HEK293T (cell line): ENCODE results near the gene NANOS1.
"Not testable (repeated sequence)": the region's sequence is repeated elsewhere in the genome, so short reads cannot be mapped to it uniquely, and the experiment has no call there.

ENCODE experiments used
- CTCF ChIA-PET: fragments of 350-600 bp; formaldehyde crosslinking; extraction: SDS; loops from one replicate; lab custom pipeline; 2021; ENCODE audit warnings: antibody characterized with exemption, inconsistent platforms; lab: Yijun Ruan, JAX
- POLR2A ChIA-PET: fragments of 350-600 bp; formaldehyde crosslinking; extraction: SDS; loops from one replicate; lab custom pipeline; 2020; ENCODE audit warnings: antibody characterized with exemption, inconsistent platforms; lab: Yijun Ruan, JAX
- DNase-seq: peaks from one replicate; pipeline ENCODE4 v3.0.0; 2012; ENCODE audit warnings: mixed read lengths; ENCODE audit errors: extremely low spot score
- ARNT ChIP-seq: fragments of 450-650 bp; IDR thresholded peaks from 2 replicates; pipeline ENCODE4 v1.6.1; 2017; ENCODE audit warnings: mild to moderate bottlenecking
- BHLHE40 ChIP-seq: fragments of 450-650 bp; IDR thresholded peaks from 2 replicates; pipeline ENCODE4 v1.6.1; 2016; ENCODE audit warnings: mild to moderate bottlenecking, moderate library complexity, borderline replicate concordance
- CTBP1 ChIP-seq: fragments of 450-650 bp; IDR thresholded peaks from 2 replicates; pipeline ENCODE4 v1.6.1; 2016; ENCODE audit warnings: borderline replicate concordance
- ELF4 ChIP-seq: fragments of 450-650 bp; IDR thresholded peaks from 2 replicates; pipeline ENCODE4 v1.6.1; 2017; ENCODE audit warnings: antibody characterized with exemption
- FOXA1 ChIP-seq: fragments of 450-650 bp; IDR thresholded peaks from 2 replicates; pipeline ENCODE4 v1.6.1; 2016; ENCODE audit warnings: mild to moderate bottlenecking
- FOXK2 ChIP-seq: fragments of 450-650 bp; IDR thresholded peaks from 2 replicates; pipeline ENCODE4 v1.6.1; 2016; ENCODE audit warnings: mild to moderate bottlenecking
- FOXM1 ChIP-seq: fragments of 450-650 bp; IDR thresholded peaks from 2 replicates; pipeline ENCODE4 v1.6.1; 2017; ENCODE audit warnings: mild to moderate bottlenecking, borderline replicate concordance
- HDGF ChIP-seq: fragments of 450-650 bp; IDR thresholded peaks from 2 replicates; pipeline ENCODE4 v1.6.1; 2017; ENCODE audit warnings: antibody characterized with exemption, borderline replicate concordance
- L3MBTL2 ChIP-seq: fragments of 450-650 bp; conservative IDR thresholded peaks from 2 replicates; pipeline ENCODE4 v1.6.1; 2016; ENCODE audit warnings: mild to moderate bottlenecking
- LEF1 ChIP-seq: fragments of 450-650 bp; IDR thresholded peaks from 2 replicates; pipeline ENCODE4 v1.6.1; 2017; ENCODE audit warnings: mild to moderate bottlenecking, borderline replicate concordance
- NFRKB ChIP-seq: fragments of 450-650 bp; IDR thresholded peaks from 2 replicates; pipeline ENCODE4 v1.6.1; 2016; ENCODE audit warnings: mild to moderate bottlenecking, moderate library complexity
- SP1 ChIP-seq: fragments of 450-650 bp; IDR thresholded peaks from 2 replicates; pipeline ENCODE4 v1.6.1; 2017
- SUZ12 ChIP-seq: fragments of 450-650 bp; IDR thresholded peaks from 2 replicates; pipeline ENCODE4 v1.6.1; 2016; ENCODE audit warnings: mild to moderate bottlenecking
- TARDBP ChIP-seq: fragments of 450-650 bp; IDR thresholded peaks from 2 replicates; pipeline ENCODE4 v1.6.1; 2016
- ZNF384 ChIP-seq: fragments of 450-650 bp; IDR thresholded peaks from 2 replicates; pipeline ENCODE4 v1.6.1; 2016
- TF ChIP-seq, protein P1 (sequence below): fragments of 450-650 bp; IDR thresholded peaks from 2 replicates; pipeline ENCODE4 v1.6.1; 2016

NANOS1 gene

DNA sequence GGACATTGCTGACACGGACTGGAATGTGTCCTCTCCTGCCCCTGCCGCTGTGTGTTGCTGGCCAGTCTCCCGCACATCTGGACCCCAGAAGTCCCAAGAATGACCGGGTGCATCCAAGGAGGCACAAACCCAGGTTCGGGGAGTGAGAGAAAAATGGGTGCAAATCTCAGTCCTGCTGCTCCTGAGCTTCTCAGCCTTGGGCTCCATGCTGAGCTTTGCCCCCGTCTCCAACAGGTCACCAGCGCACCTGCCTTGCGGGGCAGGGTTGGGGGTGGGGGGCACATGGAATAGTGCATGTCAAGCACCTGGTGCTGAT lies 6.0 kb upstream of the NANOS1 start:
- ChIA-PET POLR2A (no interaction called here), CTCF (no interaction called here)
- TF ChIP-seq ELF4 (no peak), L3MBTL2 (no peak), LEF1 (no peak), NFRKB (no peak), ZNF384 (no peak), BHLHE40 (no peak), SUZ12 (no peak), SP1 (no peak), FOXK2 (no peak), CTBP1 (no peak), FOXA1 (no peak), TARDBP (no peak), FOXM1 (no peak), ARNT (no peak), HDGF (no peak)
- TF ChIP-seq, protein P1, sequence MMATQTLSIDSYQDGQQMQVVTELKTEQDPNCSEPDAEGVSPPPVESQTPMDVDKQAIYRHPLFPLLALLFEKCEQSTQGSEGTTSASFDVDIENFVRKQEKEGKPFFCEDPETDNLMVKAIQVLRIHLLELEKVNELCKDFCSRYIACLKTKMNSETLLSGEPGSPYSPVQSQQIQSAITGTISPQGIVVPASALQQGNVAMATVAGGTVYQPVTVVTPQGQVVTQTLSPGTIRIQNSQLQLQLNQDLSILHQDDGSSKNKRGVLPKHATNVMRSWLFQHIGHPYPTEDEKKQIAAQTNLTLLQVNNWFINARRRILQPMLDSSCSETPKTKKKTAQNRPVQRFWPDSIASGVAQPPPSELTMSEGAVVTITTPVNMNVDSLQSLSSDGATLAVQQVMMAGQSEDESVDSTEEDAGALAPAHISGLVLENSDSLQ, result no peak
- DNase-seq, result no peak

- no peak for DNase-seq
- TF ChIP-seq L3MBTL2 (no peak), FOXK2 (no peak), LEF1 (no peak), HDGF (no peak)
- CTCF ChIA-PET, result interaction anchor here (0.6 kb wide), 1 partner anchor 15 kb away, joined by 3 read pairs; no protein-coding TSS in a partner anchor
- POLR2A ChIA-PET, result no interaction called here
Observed at GRCh38 chr10:119024882-119025281, 4.6 kb upstream of the NANOS1 start.

GRCh38 chr10:119025336-119025735 lies 4.2 kb upstream of the NANOS1 start:
- ChIA-PET CTCF (no interaction called here), POLR2A (no interaction called here)

GRCh38 chr10:119025776-119026175 lies 3.7 kb upstream of the NANOS1 start:
- no peak for DNase-seq
- POLR2A ChIA-PET, result no interaction called here
- CTCF ChIA-PET, result no interaction called here
- no peak for TF ChIP-seq NFRKB
- TF ChIP-seq, protein P1, result no peak
- no peak for TF ChIP-seq ARNT
- TF ChIP-seq CTBP1, result no peak
- no peak for TF ChIP-seq HDGF
- TF ChIP-seq LEF1, result no peak
- no peak for TF ChIP-seq L3MBTL2
- TF ChIP-seq SUZ12, result no peak
- TF ChIP-seq SP1, result no peak
- no peak for TF ChIP-seq ELF4
- no peak for TF ChIP-seq TARDBP
- no peak for TF ChIP-seq ZNF384

More at GRCh38 chr10:119025336-119025735, 4.2 kb upstream of the NANOS1 start:
- TF ChIP-seq ARNT, result no peak
- no peak for TF ChIP-seq FOXA1
- TF ChIP-seq SUZ12, result no peak
- no peak for TF ChIP-seq HDGF
- no peak for TF ChIP-seq TARDBP
- TF ChIP-seq SP1, result no peak
- TF ChIP-seq ELF4, result no peak
- TF ChIP-seq, protein P1, result no peak
- TF ChIP-seq FOXM1, result no peak
- no peak for TF ChIP-seq L3MBTL2
- TF ChIP-seq FOXK2, result no peak
- no peak for TF ChIP-seq LEF1
- no peak for TF ChIP-seq CTBP1
- TF ChIP-seq BHLHE40, result no peak
- no peak for DNase-seq

DNA sequence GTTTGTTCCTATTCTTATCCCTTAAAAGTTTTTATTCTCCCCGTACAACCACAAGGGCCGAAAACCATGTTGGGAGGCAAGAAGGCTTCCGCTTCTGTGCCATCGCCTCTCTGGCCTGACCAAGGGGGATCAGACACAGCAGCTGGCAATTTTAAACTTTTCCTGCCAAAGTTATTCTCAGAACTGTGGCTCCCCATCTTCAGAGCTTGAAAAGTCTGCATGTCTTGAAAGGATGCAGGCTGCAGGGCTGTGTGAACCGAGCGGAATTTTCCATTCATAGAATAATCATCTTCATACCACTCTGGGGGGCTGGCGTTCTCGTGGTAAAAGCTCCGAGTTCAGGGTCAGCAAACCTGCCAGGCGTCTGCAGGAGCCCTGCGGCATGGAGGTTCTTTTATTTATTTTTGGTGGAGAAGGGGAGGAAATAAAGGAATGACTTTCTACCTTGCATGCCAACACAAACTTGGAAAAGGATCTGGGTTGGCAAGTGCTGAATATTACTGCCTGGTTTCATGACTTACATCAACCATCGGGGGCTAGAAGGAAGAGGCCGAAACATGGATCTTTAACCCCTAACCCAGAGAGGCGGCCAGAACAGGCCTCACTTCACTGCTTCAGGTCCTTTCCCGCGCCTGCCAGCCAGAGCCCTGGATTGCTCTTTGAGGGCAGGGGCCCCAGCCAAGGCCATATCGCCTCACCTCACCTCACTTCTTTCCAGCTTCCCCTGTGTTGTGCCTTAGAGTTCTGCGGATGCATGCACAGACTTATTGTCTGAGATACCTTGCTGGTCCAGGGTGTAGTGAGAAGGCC lies 3.0 kb upstream of the NANOS1 start:
- DNase-seq, result no peak
- POLR2A ChIA-PET, result no interaction called here
- CTCF ChIA-PET, result no interaction called here
- TF ChIP-seq FOXA1 (no peak), ZNF384 (no peak), ELF4 (no peak), NFRKB (no peak), FOXM1 (no peak), L3MBTL2 (no peak), BHLHE40 (no peak), ARNT (no peak), LEF1 (no peak), HDGF (no peak), CTBP1 (no peak), SP1 (no peak), TARDBP (no peak), SUZ12 (no peak), FOXK2 (no peak)
- TF ChIP-seq, protein P1, result no peak

- POLR2A ChIA-PET, DNase-seq, CTCF ChIA-PET: not testable (repeated sequence)
Observed at GRCh38 chr10:119028445-119028899, 1.0 kb upstream of the NANOS1 start.
